HepG2 (cell line): ENCODE data around the gene MCF2L. TPM values are rescaled to one million over a fixed set of nuclear protein-coding genes. Genes with fewer than 3 reads are reported as not detected.
A peak's percentile ranks its signal among the peaks of the same experiment; 100 is the strongest.

ENCODE experiments used
- BORCS8-MEF2B ChIP-seq: sonication (generic); formaldehyde crosslinking; IDR thresholded peaks from 2 replicates; pipeline ENCODE4 v1.8.0; 2022; ENCODE audit warnings: mild to moderate bottlenecking, missing genetic modification reagents
- CCDC6 ChIP-seq: sonication (generic); formaldehyde crosslinking; IDR thresholded peaks from 2 replicates; pipeline ENCODE4 v1.8.1; 2022; ENCODE audit warnings: mild to moderate bottlenecking, missing genetic modification reagents, moderate library complexity
- GFI1 ChIP-seq: sonication (generic); formaldehyde crosslinking; IDR thresholded peaks from 2 replicates; pipeline ENCODE4 v1.5.0; 2020; ENCODE audit warnings: missing genetic modification reagents, mild to moderate bottlenecking, borderline replicate concordance
- KLF12 ChIP-seq: sonication (generic); formaldehyde crosslinking; IDR thresholded peaks from 2 replicates; pipeline ENCODE4 v1.4.0; 2020; ENCODE audit warnings: missing genetic modification reagents, borderline replicate concordance
- NR2F6 ChIP-seq, 2 experiments: IDR thresholded peaks; 2 replicates each; pipeline ENCODE4 v1.6.1; 2016; ENCODE audit warnings: antibody characterized with exemption in 1 of 2, mild to moderate bottlenecking in 1 of 2
- PCBP1 ChIP-seq: fragments of 200-400 bp; formaldehyde crosslinking; IDR thresholded peaks from 2 replicates; pipeline ENCODE4 v1.6.1; 2017; ENCODE audit warnings: mild to moderate bottlenecking, low read depth, low read length, borderline replicate concordance
- SKI ChIP-seq: fragments of 450-650 bp; IDR thresholded peaks from one replicate; pipeline ENCODE4 v1.6.1; 2018; ENCODE audit warnings: mild to moderate bottlenecking; ENCODE audit not compliant: partially characterized antibody
- SSRP1 ChIP-seq: IDR thresholded peaks from 2 replicates; pipeline ENCODE4 v1.6.1; 2016; ENCODE audit warnings: control low read depth
- ZBTB38 ChIP-seq: sonication (generic); formaldehyde crosslinking; IDR thresholded peaks from 2 replicates; pipeline ENCODE4 v1.5.1; 2020; ENCODE audit warnings: mild to moderate bottlenecking, missing genetic modification reagents
- ZKSCAN8 ChIP-seq: IDR thresholded peaks from 2 replicates; pipeline ENCODE4 v1.6.1; 2016; ENCODE audit warnings: borderline replicate concordance, missing genetic modification reagents, missing compliant biosample characterization
- ZNF382 ChIP-seq: sonication (generic); formaldehyde crosslinking; IDR thresholded peaks from 2 replicates; pipeline ENCODE4 v1.5.0; 2020; ENCODE audit warnings: missing genetic modification reagents, mild to moderate bottlenecking, borderline replicate concordance
- ZNF629 ChIP-seq: sonication (generic); formaldehyde crosslinking; conservative IDR thresholded peaks from 2 replicates; pipeline ENCODE4 v1.5.0; 2020; ENCODE audit warnings: missing genetic modification reagents
- ZNF766 ChIP-seq: sonication (generic); formaldehyde crosslinking; IDR thresholded peaks from 2 replicates; pipeline ENCODE4 v1.5.0; 2020; ENCODE audit warnings: missing genetic modification reagents, borderline replicate concordance
- ZNF841 ChIP-seq: sonication (generic); formaldehyde crosslinking; IDR thresholded peaks from 2 replicates; pipeline ENCODE4 v1.8.1; 2023; ENCODE audit warnings: missing genetic modification reagents, borderline replicate concordance
- ZNF878 ChIP-seq: sonication (generic); formaldehyde crosslinking; IDR thresholded peaks from 2 replicates; pipeline ENCODE4 v1.8.1; 2023; ENCODE audit warnings: mild to moderate bottlenecking, missing genetic modification reagents, moderate library complexity
- polyA plus RNA-seq, 8 experiments: library from polyadenylated mRNA; depleted of rRNA in 3 of 8; stranded (reverse) in 7 of 8; unstranded in 1 of 8; fragments of >200 nt; fragmentation: Illumina TruSeq in 4 of 8; extraction: Trizol in 4 of 8; gene quantifications; 2 replicates each; pipeline versions ENCODE4 v1.2.1 to v1.2.3, GENCODE V29; 2011 to 2016; ENCODE audit warnings: low read depth in 4 of 8, missing spikeins in 1 of 8, mixed read lengths in 1 of 8; ENCODE audit not compliant: insufficient read depth in 1 of 8
- total RNA-seq, 5 experiments: library from RNA; depleted of rRNA; stranded (reverse); fragments of >200 nt; fragmentation: Illumina TruSeq; extraction: Trizol; gene quantifications; 2 replicates each; pipeline ENCODE4 v1.2.3, GENCODE V29; 2016; ENCODE audit warnings: low read depth in 1 of 5
- TF ChIP-seq, protein P1 (sequence below): sonication (generic); formaldehyde crosslinking; IDR thresholded peaks from 2 replicates; pipeline ENCODE4 v1.8.1; 2023; ENCODE audit warnings: mild to moderate bottlenecking, missing genetic modification reagents

MCF2L gene
- total and polyA plus RNA-seq, 2 of the 13 experiments (the other 11 are each of a cell fraction or from before 2014, with no cell fraction given): 19.4 to 28.4 TPM

- 0 out of 2 replicates have a peak, but pooled peaks have one; percentile 16 for TF ChIP-seq ZNF629 (CRISPR knock-in tag)
- peak; percentile 99 for TF ChIP-seq ZBTB38 (CRISPR knock-in tag)
- TF ChIP-seq, protein P1, sequence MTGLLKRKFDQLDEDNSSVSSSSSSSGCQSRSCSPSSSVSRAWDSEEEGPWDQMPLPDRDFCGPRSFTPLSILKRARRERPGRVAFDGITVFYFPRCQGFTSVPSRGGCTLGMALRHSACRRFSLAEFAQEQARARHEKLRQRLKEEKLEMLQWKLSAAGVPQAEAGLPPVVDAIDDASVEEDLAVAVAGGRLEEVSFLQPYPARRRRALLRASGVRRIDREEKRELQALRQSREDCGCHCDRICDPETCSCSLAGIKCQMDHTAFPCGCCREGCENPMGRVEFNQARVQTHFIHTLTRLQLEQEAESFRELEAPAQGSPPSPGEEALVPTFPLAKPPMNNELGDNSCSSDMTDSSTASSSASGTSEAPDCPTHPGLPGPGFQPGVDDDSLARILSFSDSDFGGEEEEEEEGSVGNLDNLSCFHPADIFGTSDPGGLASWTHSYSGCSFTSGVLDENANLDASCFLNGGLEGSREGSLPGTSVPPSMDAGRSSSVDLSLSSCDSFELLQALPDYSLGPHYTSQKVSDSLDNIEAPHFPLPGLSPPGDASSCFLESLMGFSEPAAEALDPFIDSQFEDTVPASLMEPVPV (CRISPR knock-in tag): peak; percentile 16; the same call in 1 of the 2 replicates
- no peak for TF ChIP-seq SSRP1 (CRISPR knock-in tag)
- TF ChIP-seq ZNF382 (CRISPR knock-in tag): no peak
- no peak for TF ChIP-seq ZNF841
- TF ChIP-seq PCBP1: 0 out of 2 replicates have a peak, but pooled peaks have one; percentile 27
- no peak for TF ChIP-seq KLF12 (CRISPR knock-in tag)
- no peak for TF ChIP-seq BORCS8-MEF2B (CRISPR knock-in tag)
- TF ChIP-seq GFI1: 0 out of 2 replicates have a peak, but pooled peaks have one; percentile 4
- TF ChIP-seq ZNF766 (CRISPR knock-in tag): 0 out of 2 replicates have a peak, but pooled peaks have one; percentile 11
- no peak for TF ChIP-seq NR2F6 (IDR thresholded peaks at IDR 0.05)
- no peak for TF ChIP-seq NR2F6 (CRISPR knock-in tag; IDR thresholded peaks at IDR 0.05)
- 0 out of 2 replicates have a peak, but pooled peaks have one; percentile 34 for TF ChIP-seq ZNF878
- TF ChIP-seq CCDC6: peak; percentile 27; the same call in 1 of the 2 replicates
- TF ChIP-seq SKI: no peak
- no peak for TF ChIP-seq ZKSCAN8 (CRISPR knock-in tag)
Observed at GRCh38 chr13:113022391-113022744, 53.4 kb downstream of the MCF2L start (continued).
